NT2/D1 (cell line): ENCODE measurements around the gene NAT16.

ENCODE experiments used
- DNase-seq: peaks from one replicate; pipeline ENCODE4 v3.0.0-alpha.2; 2011; ENCODE audit warnings: low read depth, low spot score
- H3K27me3 ChIP-seq: 2 replicates; pipeline ENCODE4 v1.6.0; 2011; ENCODE audit warnings: mild to moderate bottlenecking; ENCODE audit not compliant: insufficient read length, insufficient read depth
- H3K36me3 ChIP-seq: 2 replicates; pipeline ENCODE4 v1.6.1; 2011; ENCODE audit warnings: mild to moderate bottlenecking, low read length, mixed read lengths; ENCODE audit not compliant: insufficient read depth, insufficient read length
- H3K4me1 ChIP-seq: 2 replicates; pipeline ENCODE4 v1.5.1; 2011; ENCODE audit not compliant: insufficient read depth, insufficient read length
- H3K4me3 ChIP-seq: 2 replicates; pipeline ENCODE4 v1.5.1; 2011; ENCODE audit warnings: low read depth; ENCODE audit not compliant: insufficient read length
- H3K9ac ChIP-seq: 2 replicates; pipeline ENCODE4 v1.6.0; 2011; ENCODE audit warnings: low read depth; ENCODE audit not compliant: insufficient read length
- H3K9me3 ChIP-seq: 2 replicates; pipeline ENCODE4 v1.5.1; 2011; ENCODE audit warnings: mild to moderate bottlenecking, low read length; ENCODE audit not compliant: insufficient read depth
- SUZ12 ChIP-seq: IDR thresholded peaks from 2 replicates; pipeline ENCODE4 v1.6.1; 2011; ENCODE audit not compliant: insufficient read length, insufficient read depth; ENCODE audit errors: extremely low read depth
- YY1 ChIP-seq: IDR thresholded peaks from 2 replicates; pipeline ENCODE4 v1.6.1; 2011; ENCODE audit not compliant: insufficient read length, insufficient read depth
- ZNF274 ChIP-seq: IDR thresholded peaks from 2 replicates; pipeline ENCODE4 v1.6.1; 2011; ENCODE audit warnings: mild to moderate bottlenecking, low read depth, low read length

The NAT16 gene

GRCh38 chr7:101151908-101152651 is 28.0 kb downstream of the NAT16 start:
- Histone ChIP-seq H3K4me3 (no peak overlapping the region), H3K4me1 (no peaks in the 10 kb centered on the region), H3K9me3 (peaks cover 6% of the 10 kb centered on the region; the same call in 1 of the 2 replicates), H3K9ac (no peak overlapping the region), H3K27me3 (no peaks in the 10 kb centered on the region), H3K36me3 (peaks cover 6% of the 10 kb centered on the region)
- DNase-seq = no peak
- TF ChIP-seq ZNF274 = no peak
- no peak for TF ChIP-seq YY1
- TF ChIP-seq SUZ12 = no peak

DNA sequence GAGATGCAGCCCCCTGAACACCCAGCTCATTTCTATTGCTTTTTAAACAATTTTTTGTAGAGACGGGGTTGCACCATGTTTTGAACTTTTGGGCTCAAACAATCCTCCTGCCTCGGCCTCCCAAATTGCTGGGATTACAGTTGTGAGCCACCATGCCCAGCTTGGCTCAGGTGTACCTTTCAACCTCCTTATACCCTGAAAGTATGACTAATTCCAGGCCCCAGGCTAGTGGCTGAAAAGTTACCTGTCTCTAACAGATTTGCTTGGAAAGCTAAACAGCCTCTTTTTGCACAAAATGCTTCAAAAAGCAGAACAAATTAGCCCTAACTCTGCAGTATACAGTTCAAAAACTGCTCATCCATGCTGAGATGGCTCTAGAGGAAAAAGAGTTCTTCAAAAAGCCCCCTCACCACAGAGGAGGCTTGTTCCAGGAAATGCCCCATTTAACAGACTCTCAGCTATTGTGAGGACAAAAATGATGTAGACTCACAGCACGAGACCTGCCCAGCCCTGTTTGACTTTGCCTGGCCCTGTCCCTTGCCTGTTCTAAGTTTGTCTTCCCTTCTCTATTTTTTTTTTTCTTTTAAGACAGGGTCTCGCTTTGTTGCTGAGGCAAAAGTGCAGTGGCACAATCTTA is 39.2 kb downstream of the NAT16 start:
- Histone ChIP-seq H3K36me3 (peaks cover 18% of the 10 kb centered on the region), H3K4me1 (no peaks in the 10 kb centered on the region), H3K9me3 (no peaks in the 10 kb centered on the region), H3K27me3 (no peaks in the 10 kb centered on the region), H3K4me3 (no peak overlapping the region), H3K9ac (no peak overlapping the region)
- no peak for DNase-seq
- TF ChIP-seq ZNF274 (no peak), YY1 (no peak), SUZ12 (no peak)

DNA sequence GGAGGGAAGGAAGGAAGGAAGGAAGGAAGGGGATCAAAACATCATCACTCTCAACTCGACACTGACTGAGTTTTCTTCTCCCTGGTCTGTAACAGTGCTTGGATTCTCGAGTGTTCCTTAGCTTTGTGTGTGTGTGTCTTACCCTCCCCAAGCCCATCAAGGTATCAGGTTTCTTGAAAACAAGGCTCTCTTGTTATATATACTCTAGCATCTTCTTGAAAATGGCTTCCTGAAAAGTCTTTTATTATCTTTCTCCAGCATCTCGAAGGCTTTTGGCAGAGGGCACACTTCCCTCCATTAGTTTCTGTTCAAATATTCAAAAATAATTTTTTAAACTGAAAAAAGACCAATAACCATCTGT is 39.8 kb downstream of the NAT16 start:
- TF ChIP-seq ZNF274 (no peak), YY1 (no peak), SUZ12 (no peak)
- Histone ChIP-seq H3K36me3 (peaks cover 23% of the 10 kb centered on the region), H3K27me3 (no peaks in the 10 kb centered on the region), H3K9me3 (no peaks in the 10 kb centered on the region), H3K4me1 (peaks cover under 1% of the 10 kb centered on the region), H3K9ac (no peak overlapping the region), H3K4me3 (no peak overlapping the region)
- no peak for DNase-seq

DNA sequence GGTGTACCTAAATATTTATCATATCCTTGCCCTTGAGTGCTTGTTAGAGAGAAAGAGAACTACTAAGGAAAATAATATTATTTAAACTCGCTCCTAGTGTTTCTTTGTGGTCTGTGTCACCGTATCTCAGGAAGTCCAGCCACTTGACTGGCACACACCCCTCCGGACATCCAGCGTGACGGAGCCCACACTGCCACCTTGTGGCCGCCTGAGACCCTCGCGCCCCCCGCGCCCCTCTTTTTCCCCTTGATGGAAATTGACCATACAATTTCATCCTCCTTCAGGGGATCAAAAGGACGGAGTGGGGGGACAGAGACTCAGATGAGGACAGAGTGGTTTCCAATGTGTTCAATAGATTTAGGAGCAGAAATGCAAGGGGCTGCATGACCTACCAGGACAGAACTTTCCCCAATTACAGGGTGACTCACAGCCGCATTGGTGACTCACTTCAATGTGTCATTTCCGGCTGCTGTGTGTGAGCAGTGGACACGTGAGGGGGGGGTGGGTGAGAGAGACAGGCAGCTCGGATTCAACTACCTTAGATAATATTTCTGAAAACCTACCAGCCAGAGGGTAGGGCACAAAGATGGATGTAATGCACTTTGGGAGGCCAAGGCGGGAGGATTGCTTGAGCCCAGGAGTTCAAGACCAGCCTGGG is 41.8 kb downstream of the NAT16 start:
- peaks cover 2% of the 10 kb centered on the region for H3K4me1 ChIP-seq
- peaks cover 38% of the 10 kb centered on the region for H3K36me3 ChIP-seq
- H3K27me3 ChIP-seq = no peaks in the 10 kb centered on the region
- H3K9ac ChIP-seq = no peak overlapping the region
- no peak for TF ChIP-seq YY1
- no peak for TF ChIP-seq SUZ12
- no peak for TF ChIP-seq ZNF274
- DNase-seq = peak; percentile 83
- H3K9me3 ChIP-seq = no peaks in the 10 kb centered on the region
- no peak overlapping the region for H3K4me3 ChIP-seq

DNA sequence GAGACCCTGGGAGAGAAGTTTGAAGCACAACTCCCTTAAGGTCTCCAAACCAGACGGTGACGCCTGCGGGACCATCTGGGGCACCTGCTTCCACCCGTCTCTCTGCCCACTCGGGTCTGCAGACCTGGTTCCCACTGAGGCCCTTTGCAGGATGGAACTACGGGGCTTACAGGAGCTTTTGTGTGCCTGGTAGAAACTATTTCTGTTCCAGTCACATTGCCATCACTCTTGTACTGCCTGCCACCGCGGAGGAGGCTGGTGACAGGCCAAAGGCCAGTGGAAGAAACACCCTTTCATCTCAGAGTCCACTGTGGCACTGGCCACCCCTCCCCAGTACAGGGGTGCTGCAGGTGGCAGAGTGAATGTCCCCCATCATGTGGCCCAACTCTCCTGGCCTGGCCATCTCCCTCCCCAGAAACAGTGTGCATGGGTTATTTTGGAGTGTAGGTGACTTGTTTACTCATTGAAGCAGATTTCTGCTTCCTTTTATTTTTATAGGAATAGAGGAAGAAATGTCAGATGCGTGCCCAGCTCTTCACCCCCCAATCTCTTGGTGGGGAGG is 42.4 kb downstream of the NAT16 start:
- no peak overlapping the region for H3K4me3 ChIP-seq

GRCh38 chr7:101134399-101134980 is 45.6 kb downstream of the NAT16 start:
- no peak for DNase-seq
- TF ChIP-seq ZNF274 = no peak
- no peak for TF ChIP-seq YY1
- TF ChIP-seq SUZ12 = no peak
- Histone ChIP-seq H3K4me3 (no peak overlapping the region), H3K27me3 (no peaks in the 10 kb centered on the region), H3K4me1 (peaks cover 2% of the 10 kb centered on the region), H3K9ac (no peak overlapping the region), H3K36me3 (peaks cover 65% of the 10 kb centered on the region), H3K9me3 (no peaks in the 10 kb centered on the region)

More for the DNA sequence above, 42.4 kb downstream of the NAT16 start:
- H3K27me3 ChIP-seq = no peaks in the 10 kb centered on the region
- TF ChIP-seq ZNF274 (no peak), YY1 (no peak)
- peaks cover 43% of the 10 kb centered on the region for H3K36me3 ChIP-seq
- no peak overlapping the region for H3K9ac ChIP-seq
- H3K4me1 ChIP-seq = peaks cover 2% of the 10 kb centered on the region
- H3K9me3 ChIP-seq = no peaks in the 10 kb centered on the region
- DNase-seq = no peak
